Neural progenitor cell (in vitro differentiated cells): ENCODE results near the gene SRSF10. TPM values are rescaled to one million over a fixed set of nuclear protein-coding genes. Genes with fewer than 3 reads are reported as not detected.
"Not testable (repeated sequence)": the region's sequence is repeated elsewhere in the genome, so short reads cannot be mapped to it uniquely, and the experiment has no call there.

Experiments
- DNase-seq: peaks from one replicate; pipeline ENCODE4 v3.0.0-alpha.2; 2016; ENCODE audit warnings: low spot score
- H2AFZ ChIP-seq: fragments of 200-600 bp; sonication (generic); replicated peaks from 2 replicates; pipeline ENCODE4 v1.6.1; 2016; ENCODE audit warnings: antibody characterized with exemption
- H3F3A ChIP-seq: fragments of 200-600 bp; sonication (generic); 2 replicates; pipeline ENCODE4 v1.6.1; 2016; ENCODE audit warnings: antibody characterized with exemption, low read depth
- H3K27ac ChIP-seq: fragments of 200-600 bp; sonication (generic); 2 replicates; pipeline ENCODE4 v1.5.1; 2016; ENCODE audit warnings: mild to moderate bottlenecking
- H3K27me3 ChIP-seq: fragments of 200-600 bp; sonication (generic); 2 replicates; pipeline ENCODE4 v1.6.1; 2016; ENCODE audit warnings: mild to moderate bottlenecking, moderate library complexity
- H3K36me3 ChIP-seq: fragments of 200-600 bp; sonication (generic); 2 replicates; pipeline ENCODE4 v1.5.1; 2016
- H3K4me1 ChIP-seq: fragments of 200-600 bp; sonication (generic); 2 replicates; pipeline ENCODE4 v1.6.1; 2016; ENCODE audit warnings: mixed run types
- H3K4me2 ChIP-seq: fragments of 200-600 bp; sonication (generic); 2 replicates; pipeline ENCODE4 v1.6.1; 2016
- H3K4me3 ChIP-seq: fragments of 200-600 bp; sonication (generic); 2 replicates; pipeline ENCODE4 v1.5.1; 2016
- H3K79me2 ChIP-seq: fragments of 200-600 bp; sonication (generic); 2 replicates; pipeline ENCODE4 v1.6.1; 2016; ENCODE audit warnings: low read depth
- H3K9ac ChIP-seq: fragments of 200-600 bp; sonication (generic); 2 replicates; pipeline ENCODE4 v1.6.1; 2016
- H3K9me3 ChIP-seq: fragments of 200-600 bp; sonication (generic); 2 replicates; pipeline ENCODE4 v1.5.1; 2016; ENCODE audit warnings: low read depth
- H4K20me1 ChIP-seq: fragments of 200-600 bp; sonication (generic); 2 replicates; pipeline ENCODE4 v1.6.1; 2016; ENCODE audit warnings: low read depth
- H3K27ac Mint-ChIP-seq: 3 replicates; pipeline ENCODE4 v1.8.0; 2021; ENCODE audit warnings: mixed read lengths
- H3K27me3 Mint-ChIP-seq: 2 replicates; pipeline ENCODE4 v1.8.0; 2022; ENCODE audit warnings: low read depth, mild to moderate bottlenecking, inconsistent platforms, moderate library complexity, mixed read lengths; ENCODE audit not compliant: insufficient read depth
- H3K36me3 Mint-ChIP-seq: 3 replicates; pipeline ENCODE4 v1.8.0; 2021; ENCODE audit warnings: mixed read lengths
- H3K4me1 Mint-ChIP-seq: 3 replicates; pipeline ENCODE4 v1.8.0; 2021; ENCODE audit warnings: mixed read lengths
- H3K4me3 Mint-ChIP-seq: 3 replicates; pipeline ENCODE4 v1.8.0; 2021; ENCODE audit warnings: mild to moderate bottlenecking, moderate library complexity, mixed read lengths
- H3K9me3 Mint-ChIP-seq: 3 replicates; pipeline ENCODE4 v1.8.0; 2020; ENCODE audit warnings: mixed read lengths
- EZH2 ChIP-seq: fragments of 200-600 bp; sonication (generic); IDR thresholded peaks from 2 replicates; pipeline ENCODE4 v1.6.1; 2017; ENCODE audit warnings: antibody characterized with exemption, mild to moderate bottlenecking, moderate library complexity
- EZH2phosphoT487 ChIP-seq: fragments of 200-600 bp; sonication (generic); IDR thresholded peaks from 2 replicates; pipeline ENCODE4 v1.6.1; 2017; ENCODE audit warnings: antibody characterized with exemption
- total RNA-seq: library from RNA; depleted of rRNA; stranded (reverse); fragments of >200 nt; gene quantifications from 2 replicates; pipeline ENCODE4 v1.2.3, GENCODE V29; 2015; ENCODE audit warnings: low replicate concordance
- TF ChIP-seq, protein P1 (sequence below): fragments of 200-600 bp; sonication (generic); IDR thresholded peaks from 2 replicates; pipeline ENCODE4 v1.5.1; 2017; ENCODE audit warnings: antibody characterized with exemption, mild to moderate bottlenecking

SRSF10 gene
- total RNA-seq, 1 donor from 2014 or later = 219 TPM

DNA sequence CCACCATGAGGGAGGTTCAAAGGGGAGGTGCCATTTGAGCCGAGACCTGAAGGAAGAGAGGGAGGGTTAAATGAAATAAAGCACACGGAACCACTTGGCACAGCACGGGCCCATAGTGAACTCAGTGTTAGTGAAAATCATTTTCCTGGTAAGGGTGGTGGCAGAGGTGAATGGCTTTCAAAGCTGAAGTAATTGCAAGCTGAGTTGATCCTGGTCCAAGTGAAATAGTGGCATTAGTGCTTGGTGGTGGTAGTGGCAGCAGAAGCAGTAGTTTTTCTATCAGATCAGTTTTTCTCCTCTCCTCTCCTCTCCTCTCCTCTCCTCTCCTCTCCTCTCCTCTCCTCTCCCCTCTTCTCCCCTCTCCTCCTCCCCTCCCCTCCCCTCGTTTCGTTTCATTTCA is 30.5 kb upstream of the SRSF10 start:
- H3K9ac ChIP-seq = no peak overlapping the region
- H2AFZ ChIP-seq = no peak overlapping the region
- H3F3A ChIP-seq = no peaks in the 10 kb centered on the region
- Mint-ChIP-seq H3K4me1 (peaks cover 9% of the 10 kb centered on the region), H3K27me3 (peaks cover 10% of the 10 kb centered on the region), H3K36me3 (peaks cover 2% of the 10 kb centered on the region), H3K9me3 (peaks cover 3% of the 10 kb centered on the region), H3K4me3 (no peak overlapping the region), H3K27ac (no peak overlapping the region)
- no peaks in the 10 kb centered on the region for H3K36me3 ChIP-seq
- H3K27me3 ChIP-seq = no peaks in the 10 kb centered on the region
- no peaks in the 10 kb centered on the region for H3K9me3 ChIP-seq
- no peak overlapping the region for H3K4me3 ChIP-seq
- no peaks in the 10 kb centered on the region for H3K4me1 ChIP-seq
- TF ChIP-seq, protein P1, sequence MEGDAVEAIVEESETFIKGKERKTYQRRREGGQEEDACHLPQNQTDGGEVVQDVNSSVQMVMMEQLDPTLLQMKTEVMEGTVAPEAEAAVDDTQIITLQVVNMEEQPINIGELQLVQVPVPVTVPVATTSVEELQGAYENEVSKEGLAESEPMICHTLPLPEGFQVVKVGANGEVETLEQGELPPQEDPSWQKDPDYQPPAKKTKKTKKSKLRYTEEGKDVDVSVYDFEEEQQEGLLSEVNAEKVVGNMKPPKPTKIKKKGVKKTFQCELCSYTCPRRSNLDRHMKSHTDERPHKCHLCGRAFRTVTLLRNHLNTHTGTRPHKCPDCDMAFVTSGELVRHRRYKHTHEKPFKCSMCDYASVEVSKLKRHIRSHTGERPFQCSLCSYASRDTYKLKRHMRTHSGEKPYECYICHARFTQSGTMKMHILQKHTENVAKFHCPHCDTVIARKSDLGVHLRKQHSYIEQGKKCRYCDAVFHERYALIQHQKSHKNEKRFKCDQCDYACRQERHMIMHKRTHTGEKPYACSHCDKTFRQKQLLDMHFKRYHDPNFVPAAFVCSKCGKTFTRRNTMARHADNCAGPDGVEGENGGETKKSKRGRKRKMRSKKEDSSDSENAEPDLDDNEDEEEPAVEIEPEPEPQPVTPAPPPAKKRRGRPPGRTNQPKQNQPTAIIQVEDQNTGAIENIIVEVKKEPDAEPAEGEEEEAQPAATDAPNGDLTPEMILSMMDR = no peak
- TF ChIP-seq EZH2phosphoT487 (no peak), EZH2 (no peak)
- no peak for DNase-seq
- no peak overlapping the region for H3K27ac ChIP-seq
- no peak overlapping the region for H3K4me2 ChIP-seq
- H4K20me1 ChIP-seq = no peaks in the 10 kb centered on the region
- H3K79me2 ChIP-seq = no peaks in the 10 kb centered on the region

DNA sequence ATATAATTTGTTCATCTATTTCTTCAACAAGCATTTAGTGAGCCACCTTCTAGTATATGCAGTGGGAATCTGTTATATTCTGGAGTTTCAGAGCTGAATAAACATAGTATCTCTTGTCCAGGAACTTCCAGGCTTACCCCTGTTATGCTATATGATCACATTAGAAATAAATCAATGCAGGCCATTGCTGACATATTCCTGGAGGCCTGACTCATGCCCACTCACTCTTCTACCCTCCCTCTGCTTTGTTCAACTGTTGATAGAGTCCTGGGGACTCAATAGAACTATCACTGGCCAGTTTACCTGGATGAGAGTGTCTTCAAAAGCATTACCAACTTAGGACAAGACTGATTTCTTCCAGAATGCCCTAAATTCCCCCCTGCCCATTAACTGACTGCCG is 29.3 kb upstream of the SRSF10 start:
- Mint-ChIP-seq H3K4me3 (no peak overlapping the region), H3K9me3 (peaks cover 3% of the 10 kb centered on the region)

DNA sequence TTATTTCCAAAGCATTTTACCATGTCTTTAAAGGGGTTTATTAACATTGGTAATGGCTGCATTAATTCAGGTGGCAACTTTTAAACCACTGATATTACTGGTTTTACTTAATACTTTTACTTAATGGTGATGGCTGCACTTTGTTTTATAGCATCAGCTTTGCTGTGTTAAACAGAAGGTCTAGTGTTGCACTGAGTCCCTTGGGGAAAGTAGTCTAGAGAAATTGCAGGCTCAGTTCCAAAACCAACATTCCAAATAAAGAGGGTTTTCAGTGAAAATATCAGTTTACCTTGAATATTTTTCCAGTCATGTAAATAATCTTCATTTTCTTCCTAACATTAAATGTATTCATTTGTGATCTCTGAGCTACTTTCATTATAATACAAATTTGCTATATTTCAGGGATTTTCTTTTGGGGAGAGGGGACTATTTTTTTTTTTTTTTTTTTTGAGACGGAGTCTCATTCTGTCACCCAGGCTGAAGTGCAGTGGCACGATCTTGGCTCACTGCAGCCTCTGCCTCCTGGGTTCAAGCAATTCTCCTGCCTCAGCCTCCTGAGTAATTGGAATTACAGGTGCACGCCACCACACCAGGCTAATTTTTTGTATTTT is 28.6 kb upstream of the SRSF10 start:
- H3K9ac ChIP-seq, H2AFZ ChIP-seq, H3K36me3 ChIP-seq, H3K4me3 Mint-ChIP-seq, H3K4me2 ChIP-seq, H3K4me3 ChIP-seq, H3K4me1 ChIP-seq, H4K20me1 ChIP-seq, H3K27ac Mint-ChIP-seq, H3K9me3 ChIP-seq, H3K9me3 Mint-ChIP-seq, H3K27me3 ChIP-seq, H3K4me1 Mint-ChIP-seq, H3K27ac ChIP-seq, H3K79me2 ChIP-seq, H3K36me3 Mint-ChIP-seq, DNase-seq, H3F3A ChIP-seq: not testable (repeated sequence)
- peaks cover 12% of the 10 kb centered on the region for H3K27me3 Mint-ChIP-seq

More for the DNA sequence above, 29.3 kb upstream of the SRSF10 start:
- peaks cover 6% of the 10 kb centered on the region for H3K4me1 Mint-ChIP-seq
- Histone ChIP-seq H3K36me3 (no peaks in the 10 kb centered on the region), H3K4me1 (no peaks in the 10 kb centered on the region), H3K27ac (no peak overlapping the region), H3F3A (no peaks in the 10 kb centered on the region), H3K9me3 (no peaks in the 10 kb centered on the region), H3K4me2 (no peak overlapping the region), H3K9ac (no peak overlapping the region), H4K20me1 (no peaks in the 10 kb centered on the region), H2AFZ (no peak overlapping the region), H3K79me2 (no peaks in the 10 kb centered on the region), H3K4me3 (no peak overlapping the region), H3K27me3 (no peaks in the 10 kb centered on the region)
- no peak for TF ChIP-seq EZH2
- TF ChIP-seq, protein P1 = no peak
- TF ChIP-seq EZH2phosphoT487 = no peak
- no peak overlapping the region for H3K27ac Mint-ChIP-seq
- H3K27me3 Mint-ChIP-seq = peaks cover 10% of the 10 kb centered on the region
- DNase-seq = no peak
- peaks cover 2% of the 10 kb centered on the region for H3K36me3 Mint-ChIP-seq

DNA sequence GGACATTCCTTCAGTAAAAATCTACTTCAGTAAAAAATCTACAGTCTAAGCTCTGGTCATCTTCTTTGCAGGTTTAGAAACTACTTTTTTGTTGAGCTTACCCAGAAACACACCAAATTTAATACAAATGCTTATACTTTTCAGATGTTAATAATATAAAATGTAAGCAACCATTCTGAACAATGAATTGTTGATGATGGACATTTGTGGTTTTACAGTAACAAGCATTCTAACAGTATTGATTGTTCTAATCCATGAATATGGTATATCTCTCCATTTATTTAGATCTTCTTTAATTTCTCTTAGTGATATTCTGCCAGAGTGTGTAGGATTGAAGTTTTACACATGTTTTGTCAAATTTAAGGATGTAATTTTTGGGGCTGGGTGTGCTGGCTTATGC is 27.0 kb upstream of the SRSF10 start:
- Mint-ChIP-seq H3K27ac (no peak overlapping the region), H3K9me3 (peaks cover 3% of the 10 kb centered on the region), H3K4me1 (peaks cover 12% of the 10 kb centered on the region), H3K27me3 (peaks cover 13% of the 10 kb centered on the region), H3K4me3 (no peak overlapping the region), H3K36me3 (peaks cover 2% of the 10 kb centered on the region)
- H3K27ac ChIP-seq = no peak overlapping the region
- no peak overlapping the region for H3K4me3 ChIP-seq
- H3K4me2 ChIP-seq = no peak overlapping the region
- DNase-seq = no peak
- peaks cover 13% of the 10 kb centered on the region for H3F3A ChIP-seq
- peaks cover 13% of the 10 kb centered on the region for H3K4me1 ChIP-seq
- no peak overlapping the region for H2AFZ ChIP-seq
- H4K20me1 ChIP-seq = no peaks in the 10 kb centered on the region
- TF ChIP-seq EZH2phosphoT487 = no peak
- TF ChIP-seq, protein P1 = no peak
- TF ChIP-seq EZH2 = no peak
- H3K36me3 ChIP-seq = no peaks in the 10 kb centered on the region
- H3K79me2 ChIP-seq = no peaks in the 10 kb centered on the region
- no peaks in the 10 kb centered on the region for H3K27me3 ChIP-seq
- no peaks in the 10 kb centered on the region for H3K9me3 ChIP-seq
- no peak overlapping the region for H3K9ac ChIP-seq
